Transverse colon (tissue), 4 donors: Measurements from ENCODE around the gene EIF6.

Source experiments
- POLR2AphosphoS5 ChIP-seq, 3 donors: sonication (generic); formaldehyde crosslinking; IDR thresholded peaks; one replicate each; pipeline ENCODE4 v1.6.1; 2016; ENCODE audit warnings: antibody characterized with exemption in 3 of 3
- TF ChIP-seq, protein P1 (sequence below), 5 experiments: fragments of 200-600 bp in 3 of 5; fragments of 450-650 bp in 2 of 5; sonication (generic) in 3 of 5; IDR thresholded peaks; 1 replicate in 2 of 5; 2 replicates in 3 of 5; pipeline ENCODE4 v1.5.1; 2016 to 2017; ENCODE audit warnings: antibody characterized with exemption in 5 of 5, inconsistent platforms in 3 of 5, mild to moderate bottlenecking in 2 of 5, moderate library complexity in 1 of 5

DNA sequence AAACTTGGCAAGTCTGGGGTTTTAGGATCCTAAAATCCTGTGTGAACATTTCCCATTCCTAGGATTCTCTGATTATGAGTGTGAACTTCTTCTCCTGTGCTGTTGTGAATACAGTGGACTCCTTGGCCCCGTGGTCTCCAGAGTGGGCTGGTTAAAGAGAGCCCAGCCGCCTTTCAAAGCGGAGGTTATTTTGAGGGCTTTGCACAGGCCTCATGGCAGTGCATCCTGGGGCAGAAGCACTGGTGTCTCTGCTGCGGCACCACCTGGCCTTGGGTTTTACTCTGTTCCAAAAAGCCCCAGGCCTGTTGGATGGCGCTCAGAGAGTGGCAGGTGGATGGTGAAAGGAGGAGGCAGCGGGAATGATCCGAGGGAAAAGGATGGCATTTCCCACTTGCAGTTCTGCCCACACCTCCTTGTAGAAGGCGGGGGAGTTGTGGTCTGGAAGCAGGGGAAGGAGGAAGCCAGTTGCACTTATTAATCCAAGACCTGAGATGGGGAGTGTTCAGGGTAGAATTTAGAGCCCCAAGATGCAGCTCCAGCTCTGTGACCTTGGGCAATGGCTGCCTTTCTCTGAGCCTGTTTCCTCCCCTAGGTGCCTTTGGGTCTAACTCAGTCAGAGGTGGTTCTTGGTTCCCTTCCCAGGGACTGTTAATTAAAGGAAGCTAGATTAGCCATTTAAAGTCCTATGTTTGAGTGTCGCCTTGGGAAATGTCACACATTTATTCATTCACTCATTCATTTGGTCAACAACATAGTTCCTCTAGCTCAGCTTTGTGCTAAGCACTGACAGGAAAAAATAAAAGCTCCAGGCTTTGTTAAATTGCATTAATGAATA, 35.7 kb downstream of the EIF6 start:
- TF ChIP-seq, protein P1, sequence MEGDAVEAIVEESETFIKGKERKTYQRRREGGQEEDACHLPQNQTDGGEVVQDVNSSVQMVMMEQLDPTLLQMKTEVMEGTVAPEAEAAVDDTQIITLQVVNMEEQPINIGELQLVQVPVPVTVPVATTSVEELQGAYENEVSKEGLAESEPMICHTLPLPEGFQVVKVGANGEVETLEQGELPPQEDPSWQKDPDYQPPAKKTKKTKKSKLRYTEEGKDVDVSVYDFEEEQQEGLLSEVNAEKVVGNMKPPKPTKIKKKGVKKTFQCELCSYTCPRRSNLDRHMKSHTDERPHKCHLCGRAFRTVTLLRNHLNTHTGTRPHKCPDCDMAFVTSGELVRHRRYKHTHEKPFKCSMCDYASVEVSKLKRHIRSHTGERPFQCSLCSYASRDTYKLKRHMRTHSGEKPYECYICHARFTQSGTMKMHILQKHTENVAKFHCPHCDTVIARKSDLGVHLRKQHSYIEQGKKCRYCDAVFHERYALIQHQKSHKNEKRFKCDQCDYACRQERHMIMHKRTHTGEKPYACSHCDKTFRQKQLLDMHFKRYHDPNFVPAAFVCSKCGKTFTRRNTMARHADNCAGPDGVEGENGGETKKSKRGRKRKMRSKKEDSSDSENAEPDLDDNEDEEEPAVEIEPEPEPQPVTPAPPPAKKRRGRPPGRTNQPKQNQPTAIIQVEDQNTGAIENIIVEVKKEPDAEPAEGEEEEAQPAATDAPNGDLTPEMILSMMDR (IDR thresholded peaks at IDR 0.05): no peak
- TF ChIP-seq POLR2AphosphoS5 (IDR thresholded peaks at IDR 0.05): no peak
